OCI-LY7 (cell line): ENCODE results near the gene ANGPTL4. TPM values are rescaled to one million over a fixed set of nuclear protein-coding genes. Genes with fewer than 3 reads are reported as not detected.
A peak's percentile ranks its signal among the peaks of the same experiment; 100 is the strongest.

ENCODE experiments used
- BruUV-seq: library from RNA; stranded (reverse); fragments of 400-500 nt; replicated peaks from 2 replicates; lab custom pipeline; 2021; lab: Mats Ljungman, UMichigan
- CTCF ChIA-PET: fragments of 300-600 bp; sonication (Branson Sonifier 250); formaldehyde crosslinking; loops from one replicate; lab custom pipeline; 2022; ENCODE audit warnings: antibody characterized with exemption; ENCODE audit not compliant: unreplicated experiment; lab: Charles Lee
- POLR2A ChIA-PET: fragments of 300-600 bp; sonication (Branson Sonifier 250); formaldehyde crosslinking; loops from one replicate; lab custom pipeline; 2022; ENCODE audit warnings: antibody characterized with exemption; lab: Charles Lee
- DNase-seq: peaks from one replicate; pipeline ENCODE4 v3.0.0-alpha.2; 2015; ENCODE audit warnings: low spot score
- H2AFZ ChIP-seq: fragments of 200-600 bp; sonication (generic), shearing (Covaris generic); 2 replicates; pipeline ENCODE4 v1.6.1; 2014; ENCODE audit warnings: mild to moderate bottlenecking, antibody characterized with exemption, low read length, moderate library complexity
- H3K27ac ChIP-seq: fragments of 200-600 bp; sonication (generic); 2 replicates; pipeline ENCODE4 v1.5.1; 2014; ENCODE audit warnings: mixed run types, low read depth, mild to moderate bottlenecking, moderate library complexity, low read length, inconsistent platforms; ENCODE audit not compliant: poor library complexity, severe bottlenecking
- H3K36me3 ChIP-seq: fragments of 200-600 bp; sonication (generic); 2 replicates; pipeline ENCODE4 v1.6.1; 2014; ENCODE audit warnings: mild to moderate bottlenecking, antibody characterized with exemption, low read length, moderate library complexity, mixed read lengths; ENCODE audit not compliant: insufficient read depth
- H3K4me1 ChIP-seq: fragments of 200-600 bp; sonication (generic); 2 replicates; pipeline ENCODE4 v1.5.1; 2014; ENCODE audit warnings: mild to moderate bottlenecking, low read length; ENCODE audit not compliant: insufficient read depth, poor library complexity, severe bottlenecking
- H3K4me2 ChIP-seq: fragments of 200-600 bp; sonication (generic); 2 replicates; pipeline ENCODE4 v1.6.1; 2014; ENCODE audit warnings: mild to moderate bottlenecking, low read length
- H3K4me3 ChIP-seq: fragments of 200-600 bp; sonication (generic); 2 replicates; pipeline ENCODE4 v1.5.1; 2014; ENCODE audit warnings: mild to moderate bottlenecking, low read depth, low read length; ENCODE audit not compliant: poor library complexity, severe bottlenecking
- H3K79me2 ChIP-seq: fragments of 200-600 bp; sonication (generic); 2 replicates; pipeline ENCODE4 v1.6.1; 2016; ENCODE audit warnings: low read depth, mild to moderate bottlenecking, low read length, moderate library complexity, mixed read lengths; ENCODE audit not compliant: insufficient read depth
- H3K9me2 ChIP-seq: fragments of 200-600 bp; sonication (generic); 2 replicates; pipeline ENCODE4 v1.6.1; 2016; ENCODE audit warnings: mild to moderate bottlenecking, low read length, mixed read lengths; ENCODE audit not compliant: insufficient read depth
- H3K9me3 ChIP-seq: fragments of 200-600 bp; sonication (generic); 2 replicates; pipeline ENCODE4 v1.6.1; 2014; ENCODE audit warnings: mild to moderate bottlenecking, mixed run types, low read length, mixed read lengths
- H4K20me1 ChIP-seq: fragments of 200-600 bp; sonication (generic); 2 replicates; pipeline ENCODE4 v1.6.1; 2014; ENCODE audit warnings: mild to moderate bottlenecking, antibody characterized with exemption, low read length, moderate library complexity, mixed read lengths; ENCODE audit not compliant: insufficient read depth
- EZH2phosphoT487 ChIP-seq: fragments of 200-600 bp; sonication (generic); IDR thresholded peaks from 2 replicates; pipeline ENCODE4 v1.6.1; 2018; ENCODE audit warnings: low read depth, borderline replicate concordance, mild to moderate bottlenecking, mixed run types, antibody characterized with exemption, low read length, moderate library complexity, mixed read lengths
- intact Hi-C: fragments of 100-400 bp; cut with micrococcal nuclease; formaldehyde crosslinking; loops from one replicate; pipeline ENCODE4 v1.10.0; 2022; ENCODE audit not compliant: unreplicated experiment
- total RNA-seq, 2 experiments: library from RNA; depleted of rRNA in 1 of 2; stranded (reverse); fragments of >200 nt in 1 of 2; shearing (Covaris generic) in 1 of 2; gene quantifications; 2 replicates each; pipeline ENCODE4 v1.2.3, GENCODE V29; 2014 to 2022
- TF ChIP-seq, protein P1 (sequence below): fragments of 200-600 bp; sonication (generic); conservative IDR thresholded peaks from 2 replicates; pipeline ENCODE4 v1.5.1; 2014; ENCODE audit warnings: mild to moderate bottlenecking, antibody characterized with exemption, low read length, moderate library complexity, mixed read lengths

ANGPTL4 gene
- total RNA-seq, 2 experiments from 2014 or later, result not detected

DNA sequence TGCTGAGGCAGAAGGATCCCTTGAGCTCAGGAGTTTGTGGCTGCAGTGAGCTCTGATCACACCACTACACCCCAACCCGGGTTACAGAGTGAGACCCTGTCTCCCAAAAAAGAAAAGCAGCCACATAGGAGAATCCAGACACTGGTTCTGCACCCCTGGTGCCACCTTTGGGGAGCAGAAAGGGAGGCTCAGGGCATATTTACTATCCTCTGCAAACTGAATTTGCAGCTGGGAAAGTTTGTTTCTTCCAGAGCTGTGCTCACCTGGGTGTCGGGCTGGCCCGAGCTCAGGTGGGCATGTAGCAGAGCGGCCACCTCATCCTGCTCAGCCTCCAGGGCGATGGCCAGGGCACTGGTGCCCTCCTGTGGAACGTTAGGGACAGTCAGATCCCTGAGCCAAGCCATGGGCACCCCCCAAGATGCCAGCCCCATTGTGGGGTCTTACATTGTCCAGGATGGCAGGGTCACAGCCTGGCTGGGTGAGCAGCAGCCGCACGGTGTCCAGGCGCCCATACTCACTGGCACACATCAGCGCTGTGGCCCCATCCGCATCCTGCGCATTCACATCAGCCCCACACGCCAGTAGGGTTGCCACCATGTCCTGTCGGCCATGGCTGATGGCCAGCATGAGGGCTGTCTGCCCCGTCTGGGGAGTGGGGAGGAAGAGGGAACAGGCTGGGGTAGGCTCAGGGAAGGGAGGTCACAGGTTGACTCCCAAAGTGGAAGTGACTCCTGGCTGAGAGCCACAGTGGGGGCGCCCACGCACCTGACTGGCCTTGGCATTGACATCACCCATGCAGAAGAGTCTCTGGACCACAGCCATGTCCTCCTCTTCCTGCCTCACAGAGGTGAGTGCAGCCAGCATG lies 39.5 kb upstream of the ANGPTL4 start:
- intact Hi-C loops, result loop anchor here (5.0 kb wide), 1 partner anchor 57 kb away; no protein-coding TSS in a partner anchor
- TF ChIP-seq EZH2phosphoT487, result no peak
- TF ChIP-seq, protein P1, sequence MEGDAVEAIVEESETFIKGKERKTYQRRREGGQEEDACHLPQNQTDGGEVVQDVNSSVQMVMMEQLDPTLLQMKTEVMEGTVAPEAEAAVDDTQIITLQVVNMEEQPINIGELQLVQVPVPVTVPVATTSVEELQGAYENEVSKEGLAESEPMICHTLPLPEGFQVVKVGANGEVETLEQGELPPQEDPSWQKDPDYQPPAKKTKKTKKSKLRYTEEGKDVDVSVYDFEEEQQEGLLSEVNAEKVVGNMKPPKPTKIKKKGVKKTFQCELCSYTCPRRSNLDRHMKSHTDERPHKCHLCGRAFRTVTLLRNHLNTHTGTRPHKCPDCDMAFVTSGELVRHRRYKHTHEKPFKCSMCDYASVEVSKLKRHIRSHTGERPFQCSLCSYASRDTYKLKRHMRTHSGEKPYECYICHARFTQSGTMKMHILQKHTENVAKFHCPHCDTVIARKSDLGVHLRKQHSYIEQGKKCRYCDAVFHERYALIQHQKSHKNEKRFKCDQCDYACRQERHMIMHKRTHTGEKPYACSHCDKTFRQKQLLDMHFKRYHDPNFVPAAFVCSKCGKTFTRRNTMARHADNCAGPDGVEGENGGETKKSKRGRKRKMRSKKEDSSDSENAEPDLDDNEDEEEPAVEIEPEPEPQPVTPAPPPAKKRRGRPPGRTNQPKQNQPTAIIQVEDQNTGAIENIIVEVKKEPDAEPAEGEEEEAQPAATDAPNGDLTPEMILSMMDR, result 0 out of 2 replicates have a peak, but pooled peaks have one; percentile 17
- BruUV-seq, result no TSS peak

DNA sequence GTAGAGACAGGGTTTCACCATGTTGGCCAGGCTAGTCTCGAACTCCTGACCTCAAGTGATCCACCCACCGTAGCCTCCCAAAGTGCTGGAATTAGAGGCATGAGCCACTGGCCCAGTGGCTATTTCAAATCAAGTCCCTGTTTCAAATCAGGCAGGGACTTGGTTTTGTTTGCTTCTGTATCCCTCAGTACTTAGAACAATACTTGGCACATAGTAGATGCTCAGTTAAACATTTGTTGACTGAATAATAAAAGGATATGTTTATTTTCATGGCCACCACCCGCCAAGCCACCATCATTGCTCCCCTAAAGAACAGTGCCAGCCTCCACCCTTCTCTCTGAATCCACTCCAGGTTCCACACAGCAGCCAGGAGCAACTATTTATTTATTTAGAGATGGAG lies 38.5 kb upstream of the ANGPTL4 start:
- ChIA-PET POLR2A (no interaction called here), CTCF (no interaction called here)
- Histone ChIP-seq H2AFZ (no peak overlapping the region), H3K36me3 (peaks cover 40% of the 10 kb centered on the region), H3K79me2 (peaks cover 27% of the 10 kb centered on the region), H3K9me2 (no peaks in the 10 kb centered on the region), H3K4me3 (no peak overlapping the region), H3K9me3 (no peaks in the 10 kb centered on the region), H4K20me1 (peaks cover 12% of the 10 kb centered on the region), H3K4me2 (no peak overlapping the region), H3K27ac (no peak overlapping the region), H3K4me1 (peaks cover 26% of the 10 kb centered on the region)
- intact Hi-C loops, result no loop called here
- no TSS peak for BruUV-seq
- TF ChIP-seq EZH2phosphoT487, result no peak
- TF ChIP-seq, protein P1, result no peak
- DNase-seq, result no peak

More for the DNA sequence above, 39.5 kb upstream of the ANGPTL4 start:
- no peaks in the 10 kb centered on the region for H3K9me3 ChIP-seq
- peaks cover 37% of the 10 kb centered on the region for H3K4me1 ChIP-seq
- POLR2A ChIA-PET, result no interaction called here
- CTCF ChIA-PET, result no interaction called here
- H3K27ac ChIP-seq, result no peak overlapping the region
- H3K79me2 ChIP-seq, result peaks cover 38% of the 10 kb centered on the region
- H3K4me3 ChIP-seq, result no peak overlapping the region
- peaks cover 40% of the 10 kb centered on the region for H3K36me3 ChIP-seq
- DNase-seq, result peak; percentile 16
- H2AFZ ChIP-seq, result no peak overlapping the region
- H4K20me1 ChIP-seq, result peaks cover 12% of the 10 kb centered on the region
- no peaks in the 10 kb centered on the region for H3K9me2 ChIP-seq
- H3K4me2 ChIP-seq, result 0 out of 2 replicates have a peak overlapping the region, but pooled peaks have one; percentile 71

DNA sequence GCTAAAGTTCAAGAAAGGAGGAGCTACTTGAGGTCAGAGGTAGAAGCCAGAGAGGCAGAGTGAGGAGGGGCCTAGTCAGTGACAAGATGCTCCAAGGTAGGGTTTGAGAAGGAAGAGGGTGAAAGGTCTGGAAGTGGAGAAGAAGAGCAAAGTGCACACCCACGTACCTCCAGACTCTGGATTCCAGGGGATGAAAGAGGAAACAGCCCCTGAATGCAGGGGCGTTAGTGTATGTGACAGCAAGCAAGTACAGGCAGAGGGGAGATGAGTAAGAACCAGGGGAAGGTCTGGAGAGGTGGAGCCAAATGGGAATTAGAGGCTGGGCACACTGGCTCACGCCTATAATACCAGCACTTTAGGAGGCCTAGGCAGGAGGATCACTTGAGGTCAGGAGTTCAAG lies 34.0 kb upstream of the ANGPTL4 start:
- Histone ChIP-seq H3K4me1 (peaks cover 1% of the 10 kb centered on the region), H3K79me2 (no peaks in the 10 kb centered on the region), H3K4me2 (no peak overlapping the region), H3K4me3 (no peak overlapping the region), H3K36me3 (no peaks in the 10 kb centered on the region), H3K9me2 (no peaks in the 10 kb centered on the region), H4K20me1 (no peaks in the 10 kb centered on the region), H3K27ac (no peak overlapping the region), H2AFZ (no peak overlapping the region), H3K9me3 (no peaks in the 10 kb centered on the region)
- CTCF ChIA-PET, result no interaction called here
- POLR2A ChIA-PET, result no interaction called here
- intact Hi-C loops, result no loop called here
- TF ChIP-seq, protein P1, result no peak
- TF ChIP-seq EZH2phosphoT487, result no peak
- DNase-seq, result no peak
- no TSS peak for BruUV-seq
